Activated CD4-positive, CD25-positive, alpha-beta regulatory T cell treated with anti-CD3 and anti-CD28 coated beads, Interleukin-2, amount 50 U/mL, for 72 hours (primary cell): ENCODE results near the gene OTUD7B.
A peak's percentile ranks its signal among the peaks of the same experiment; 100 is the strongest.
"Not testable (repeated sequence)": the region's sequence is repeated elsewhere in the genome, so short reads cannot be mapped to it uniquely, and the experiment has no call there.

ENCODE experiments used
- DNase-seq: peaks from one replicate; pipeline ENCODE4 v3.0.0; 2021

The OTUD7B gene

GRCh38 chr1:150010393-150011115 lies at the start of gene OTUD7B:
TSS of gene OTUD7B (minus strand) at chr1:150010726. CDS start at chr1:149977510, 33,216 bp downstream.
- peak; percentile 82 for DNase-seq

DNA sequence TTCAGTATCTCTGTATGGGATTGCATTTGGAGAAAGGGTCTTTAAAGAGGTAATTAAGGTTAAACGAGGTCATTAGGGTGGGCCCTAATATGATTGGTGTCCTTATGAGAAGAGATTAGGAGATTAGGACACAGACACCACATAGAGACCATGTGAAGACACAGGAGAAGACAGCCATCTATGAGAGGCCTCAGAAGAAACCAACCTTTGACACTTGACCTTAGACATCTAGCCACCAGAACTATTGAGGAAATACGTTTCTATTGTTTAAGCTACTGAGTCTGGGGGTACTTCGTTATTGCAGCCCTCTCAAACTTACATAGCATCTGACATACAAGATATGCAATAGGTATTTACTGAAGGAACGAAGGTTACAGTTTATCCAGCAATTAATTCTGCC lies 49.7 kb upstream of the OTUD7B start:
- DNase-seq: no peak

GRCh38 chr1:150056407-150056806 lies 45.9 kb upstream of the OTUD7B start:
- no peak for DNase-seq

DNA sequence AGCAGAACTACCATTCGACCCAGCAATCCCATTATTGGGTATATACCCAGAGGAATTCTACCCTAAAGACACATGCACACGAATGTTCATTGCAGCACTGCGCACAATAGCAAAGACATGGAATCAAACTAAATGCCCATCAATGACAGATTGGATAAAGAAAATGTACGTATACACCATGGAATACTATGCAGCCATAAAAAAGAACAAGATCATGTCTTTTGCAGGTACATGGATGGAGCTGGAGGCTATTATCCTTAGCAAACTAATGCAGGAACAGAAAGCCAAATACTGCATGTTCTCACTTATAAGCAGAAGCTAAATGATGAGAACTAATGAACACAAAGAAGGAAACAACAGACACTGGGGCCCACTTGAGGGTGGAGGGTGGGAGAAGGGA lies 45.0 kb upstream of the OTUD7B start:
- DNase-seq: not testable (repeated sequence)

DNA sequence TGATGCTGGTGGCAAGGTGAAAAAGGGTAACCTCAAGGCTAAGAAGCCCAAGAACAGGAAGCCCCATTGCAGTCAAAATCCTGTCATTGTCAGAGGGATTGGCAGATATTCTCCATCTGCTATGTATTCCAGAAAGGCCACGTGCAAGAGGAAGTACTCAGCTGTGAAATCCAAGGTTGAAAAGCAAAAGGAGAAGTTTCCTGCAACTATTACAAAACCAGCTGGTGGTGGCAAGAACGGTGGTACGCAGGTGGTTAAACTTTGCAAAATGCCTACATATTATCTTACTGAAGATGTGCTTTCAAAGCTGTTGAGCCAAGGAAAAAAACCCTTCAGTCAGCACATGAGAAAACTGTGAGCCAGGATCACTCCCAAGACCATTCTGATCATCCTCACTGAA lies 43.4 kb upstream of the OTUD7B start:
- no peak for DNase-seq

DNA sequence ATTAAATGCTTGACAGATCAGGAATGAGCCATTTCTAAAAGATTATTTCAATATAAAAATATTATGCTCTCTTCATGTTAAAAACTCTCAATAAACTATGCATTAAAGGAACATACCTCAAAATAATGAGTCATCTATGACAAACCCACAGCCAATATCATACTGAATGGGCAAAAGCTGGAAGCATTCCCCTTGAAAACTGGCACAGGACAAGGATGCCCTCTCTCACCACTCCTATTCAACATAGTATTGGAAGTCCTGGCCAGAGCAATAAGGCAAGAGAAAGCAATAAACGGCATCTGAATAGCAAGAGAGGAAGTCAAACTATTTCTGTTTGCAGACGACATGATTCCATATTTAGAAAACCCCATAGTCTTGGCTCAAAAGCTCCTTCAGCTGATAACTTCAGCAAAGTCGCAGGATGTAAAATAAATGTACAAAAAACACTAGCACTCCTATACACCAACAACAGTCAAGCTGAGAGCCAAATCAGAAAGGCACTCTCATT lies 41.4 kb upstream of the OTUD7B start:
- not testable (repeated sequence) for DNase-seq

- no peak for DNase-seq
Measured at GRCh38 chr1:150051089-150051373, 40.5 kb upstream of the OTUD7B start.

DNA sequence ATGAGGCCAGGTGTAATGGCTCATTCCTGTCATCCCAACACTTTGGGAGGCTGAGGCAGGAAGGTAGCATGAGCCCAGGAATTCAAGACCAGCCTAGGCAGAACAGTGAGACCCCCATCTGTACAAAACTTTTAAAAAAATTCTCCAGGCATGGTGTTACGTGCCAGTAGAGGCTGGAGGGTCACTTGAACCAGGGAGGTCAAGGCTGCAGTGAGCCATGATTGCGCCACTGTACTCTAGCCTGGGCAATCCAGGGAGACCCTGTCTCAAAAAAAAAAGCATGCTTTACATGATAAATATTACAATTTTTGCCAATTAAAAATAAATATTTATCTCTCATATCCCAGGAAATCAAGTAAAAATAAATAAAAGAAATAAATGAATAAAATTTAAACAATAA lies 39.4 kb upstream of the OTUD7B start:
- DNase-seq: no peak

- no peak for DNase-seq
Measured at GRCh38 chr1:150034336-150034735, 23.8 kb upstream of the OTUD7B start.

GRCh38 chr1:150028322-150028721 lies 17.8 kb upstream of the OTUD7B start:
- no peak for DNase-seq

- DNase-seq: no peak
Measured at GRCh38 chr1:150024156-150024555, 13.6 kb upstream of the OTUD7B start.

GRCh38 chr1:150022357-150022756 lies 11.8 kb upstream of the OTUD7B start:
- no peak for DNase-seq

DNA sequence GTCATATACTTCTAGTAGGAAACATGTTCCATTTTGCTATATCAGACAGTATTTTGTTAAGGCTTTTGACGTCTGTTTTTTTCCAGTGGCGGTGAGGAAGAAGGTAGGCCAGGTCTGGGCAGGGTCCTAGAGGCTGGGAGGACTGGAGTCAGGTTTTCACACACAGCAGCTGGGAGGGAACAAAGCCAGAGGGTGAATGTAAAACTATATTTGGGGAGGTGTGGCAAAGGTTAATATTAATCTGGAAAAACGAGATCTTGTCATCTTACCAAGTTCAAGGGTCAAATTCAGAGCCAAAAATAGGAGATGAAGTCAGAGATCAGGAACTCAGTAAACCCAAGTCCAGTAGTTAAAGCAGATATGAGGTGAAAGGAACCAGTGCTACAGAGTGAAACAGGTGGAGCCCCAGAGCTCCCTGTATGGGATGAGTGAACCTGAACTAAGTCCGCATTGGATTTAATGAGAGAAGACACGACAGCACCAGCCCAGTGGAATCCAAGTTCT lies 10.7 kb upstream of the OTUD7B start:
- no peak for DNase-seq

DNA sequence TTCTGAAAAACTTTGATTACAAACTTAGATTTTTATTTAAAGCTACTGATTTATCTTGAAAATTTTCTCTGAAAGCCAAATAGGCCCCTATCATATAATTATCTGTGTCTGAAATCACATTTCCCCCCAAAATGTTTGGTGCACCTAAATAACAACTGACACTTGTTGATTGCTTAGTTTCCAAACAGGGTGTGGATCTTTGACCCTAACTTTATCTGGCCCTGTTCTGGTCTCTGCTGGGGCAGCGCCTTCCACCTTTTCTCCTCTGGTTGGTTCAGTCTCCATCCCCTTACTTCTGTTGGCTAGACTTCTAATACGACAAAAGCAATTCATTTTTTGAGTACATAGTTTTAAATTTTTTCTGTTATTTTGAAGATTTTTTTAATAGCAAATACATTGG lies 10.2 kb upstream of the OTUD7B start:
- no peak for DNase-seq

DNA sequence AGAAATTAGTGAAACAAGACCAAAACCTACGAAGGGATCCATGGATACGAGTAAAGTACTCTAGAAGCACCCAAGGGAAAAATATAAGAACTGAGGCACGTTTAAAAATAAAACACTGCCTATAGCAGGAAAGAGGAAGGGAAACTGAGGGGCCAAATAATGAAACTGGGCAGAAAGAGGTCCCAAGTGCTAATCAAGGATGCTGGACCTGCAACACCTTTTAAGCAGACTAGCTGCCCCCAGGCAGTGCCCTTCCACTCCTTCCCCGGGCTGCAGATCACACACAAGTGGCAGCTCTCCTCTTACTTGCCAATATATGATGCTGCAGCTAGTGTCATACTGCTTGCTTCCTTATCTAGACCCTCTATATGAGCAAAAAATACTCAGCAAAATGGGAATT lies 7.6 kb upstream of the OTUD7B start:
- DNase-seq: no peak

DNA sequence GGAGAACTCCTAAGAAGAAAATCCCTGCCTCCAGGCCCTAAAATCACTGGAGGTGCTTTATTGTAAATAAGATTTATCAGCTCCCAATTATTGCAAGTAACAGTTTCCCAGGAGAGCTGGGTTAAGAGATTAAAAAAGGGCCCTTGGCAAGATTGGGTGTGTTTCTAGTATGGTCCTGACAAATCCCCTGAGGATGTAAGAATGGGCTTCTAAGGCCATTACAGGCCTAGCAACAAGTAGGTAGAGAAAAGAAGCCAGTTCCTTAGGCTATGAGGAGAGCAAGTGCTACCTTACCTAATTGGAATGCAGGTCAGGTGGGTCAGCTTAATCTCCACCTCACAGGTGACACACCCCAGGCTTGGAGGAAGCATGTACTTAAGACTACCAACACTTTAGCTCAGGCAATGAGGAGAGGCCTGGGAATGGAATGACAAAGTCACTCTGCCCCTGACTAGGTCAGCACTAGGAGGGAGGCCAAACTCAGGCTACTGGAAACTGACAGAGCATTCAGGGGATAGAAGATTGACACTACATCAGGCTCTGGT lies 6.8 kb upstream of the OTUD7B start:
- no peak for DNase-seq

- DNase-seq: no peak
Measured at GRCh38 chr1:150015651-150016131, 5.2 kb upstream of the OTUD7B start.

DNA sequence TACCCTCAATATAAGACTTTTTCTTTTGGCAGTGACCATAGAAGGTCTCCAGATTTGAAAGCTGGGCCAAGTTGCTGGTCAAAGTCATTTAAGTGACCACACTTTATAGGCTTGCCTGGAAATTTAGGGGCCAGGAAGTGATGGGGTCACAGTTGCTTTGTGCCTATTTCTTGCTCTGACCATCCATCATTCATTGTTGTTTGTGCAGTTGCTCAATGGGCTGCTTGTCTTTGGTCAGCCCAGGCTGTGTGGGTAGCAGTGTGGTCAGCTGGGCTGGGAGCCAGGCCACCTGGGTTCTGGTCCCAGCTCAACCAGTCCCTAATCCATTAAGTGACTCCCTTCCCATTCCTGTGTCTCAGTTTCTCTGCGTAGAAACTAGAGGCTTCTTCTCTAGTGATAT lies 2.1 kb upstream of the OTUD7B start:
- DNase-seq: no peak

DNA sequence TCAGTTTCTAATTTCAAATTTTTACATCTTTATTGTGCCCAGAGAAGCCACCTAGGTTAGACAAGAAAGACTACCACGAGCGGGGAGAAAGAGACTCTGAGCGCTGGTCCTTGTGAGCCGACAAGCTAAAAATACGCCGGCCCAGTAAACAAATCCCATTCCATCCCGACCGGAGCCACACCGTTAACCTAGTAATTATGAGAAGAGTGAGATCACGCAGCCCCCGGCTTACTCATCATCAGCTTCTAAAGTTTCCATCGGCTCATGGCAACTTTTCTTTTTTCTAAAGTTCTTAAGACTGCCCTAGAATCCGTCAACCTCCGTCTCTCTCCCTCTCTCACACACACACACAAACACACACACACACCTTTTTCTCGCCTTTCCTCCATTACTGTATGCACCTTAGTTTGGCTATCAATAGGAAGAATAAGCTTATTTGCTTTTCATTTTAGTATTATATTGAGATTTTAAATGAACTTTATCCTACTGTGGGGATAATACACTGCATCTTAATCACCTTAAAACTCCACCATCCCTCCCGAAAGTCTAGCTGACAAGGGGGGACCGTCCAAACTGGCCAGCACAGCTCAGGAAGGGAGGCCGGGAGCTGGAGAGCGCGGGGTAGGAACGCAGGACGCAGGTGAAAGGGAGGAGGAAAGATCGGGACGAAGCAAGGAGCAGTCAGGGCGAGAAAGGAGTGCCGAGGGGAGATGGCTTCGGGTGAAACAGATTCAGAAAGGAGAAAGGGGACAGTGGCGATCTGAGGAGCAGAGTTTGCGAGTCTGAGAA lies 728 bp downstream of the OTUD7B start:
- DNase-seq: peak; percentile 33

DNA sequence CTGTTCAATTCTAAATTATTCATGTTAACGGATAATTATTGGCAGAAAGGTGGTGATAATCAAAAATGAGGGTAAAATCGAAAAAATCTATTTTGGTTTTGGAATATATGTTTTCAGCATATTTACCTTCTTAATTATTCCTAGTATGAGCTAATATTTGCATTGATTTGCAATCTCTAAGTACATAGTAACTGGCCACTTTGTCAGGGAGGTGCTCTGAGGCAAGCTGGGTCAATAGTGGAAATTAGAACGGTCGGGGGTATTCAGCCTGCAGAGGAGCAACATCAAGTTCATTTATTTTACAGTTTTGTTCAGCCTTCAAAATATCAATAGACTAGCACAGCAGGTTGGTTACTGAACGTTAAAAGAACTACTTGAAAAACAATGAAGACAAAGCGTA lies 1.8 kb downstream of the OTUD7B start:
- no peak for DNase-seq

GRCh38 chr1:150006881-150007421 lies 3.6 kb downstream of the OTUD7B start:
- no peak for DNase-seq

- no peak for DNase-seq
Measured at GRCh38 chr1:150005606-150006005, 4.9 kb downstream of the OTUD7B start.

- no peak for DNase-seq
Measured at GRCh38 chr1:150003801-150004200, 6.7 kb downstream of the OTUD7B start.

DNA sequence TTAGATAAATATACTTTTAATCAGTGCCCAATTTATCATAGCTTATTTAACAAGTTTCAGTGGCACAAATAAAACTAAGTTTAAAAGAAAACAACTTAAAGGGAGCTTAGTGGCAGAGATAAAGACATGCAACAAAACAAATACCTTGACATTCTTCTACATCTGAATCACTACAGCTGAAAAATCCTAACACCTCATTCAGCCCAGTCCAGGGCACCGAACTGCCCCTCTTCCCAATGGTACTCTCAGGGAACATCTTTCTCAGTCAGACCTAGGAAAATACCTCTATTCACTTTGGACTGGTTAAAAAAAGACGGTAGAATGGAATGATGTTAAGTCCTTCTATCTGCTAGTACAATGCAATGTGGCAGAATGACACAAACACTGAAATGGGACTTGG lies 8.3 kb downstream of the OTUD7B start:
- no peak for DNase-seq
